Measurements from ENCODE around the gene EPHA7.

- no peak for TF ChIP-seq EZH2phosphoT487 (IDR thresholded peaks at IDR 0.05; ENCODE audit: borderline replicate concordance, low read depth, low read length)
- TF ChIP-seq, protein P1, sequence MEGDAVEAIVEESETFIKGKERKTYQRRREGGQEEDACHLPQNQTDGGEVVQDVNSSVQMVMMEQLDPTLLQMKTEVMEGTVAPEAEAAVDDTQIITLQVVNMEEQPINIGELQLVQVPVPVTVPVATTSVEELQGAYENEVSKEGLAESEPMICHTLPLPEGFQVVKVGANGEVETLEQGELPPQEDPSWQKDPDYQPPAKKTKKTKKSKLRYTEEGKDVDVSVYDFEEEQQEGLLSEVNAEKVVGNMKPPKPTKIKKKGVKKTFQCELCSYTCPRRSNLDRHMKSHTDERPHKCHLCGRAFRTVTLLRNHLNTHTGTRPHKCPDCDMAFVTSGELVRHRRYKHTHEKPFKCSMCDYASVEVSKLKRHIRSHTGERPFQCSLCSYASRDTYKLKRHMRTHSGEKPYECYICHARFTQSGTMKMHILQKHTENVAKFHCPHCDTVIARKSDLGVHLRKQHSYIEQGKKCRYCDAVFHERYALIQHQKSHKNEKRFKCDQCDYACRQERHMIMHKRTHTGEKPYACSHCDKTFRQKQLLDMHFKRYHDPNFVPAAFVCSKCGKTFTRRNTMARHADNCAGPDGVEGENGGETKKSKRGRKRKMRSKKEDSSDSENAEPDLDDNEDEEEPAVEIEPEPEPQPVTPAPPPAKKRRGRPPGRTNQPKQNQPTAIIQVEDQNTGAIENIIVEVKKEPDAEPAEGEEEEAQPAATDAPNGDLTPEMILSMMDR (conservative IDR thresholded peaks at IDR 0.05; ENCODE audit: low read length) = no peak
Measured at GRCh38 chr6:93373445-93373844, 45.9 kb downstream of the EPHA7 start.

Measured in OCI-LY7 (cell line).